NOMO-1 (cell line): ENCODE measurements around the gene RNF125.

Experiments used
- DNase-seq, 2 experiments: peaks; one replicate each; lab custom pipeline; 2025; ENCODE audit not compliant: unreplicated experiment in 2 of 2; lab: John Stamatoyannopoulos, UW

RNF125 gene

GRCh38 chr18:32021756-32022564 is 3.3 kb downstream of the RNF125 start:
- DNase-seq = no peak

GRCh38 chr18:32025744-32026143 is 7.1 kb downstream of the RNF125 start:
- no peak for DNase-seq

- DNase-seq = no peak
These were observed 8.0 kb downstream of the RNF125 start for GRCh38 chr18:32026491-32027086.

DNA sequence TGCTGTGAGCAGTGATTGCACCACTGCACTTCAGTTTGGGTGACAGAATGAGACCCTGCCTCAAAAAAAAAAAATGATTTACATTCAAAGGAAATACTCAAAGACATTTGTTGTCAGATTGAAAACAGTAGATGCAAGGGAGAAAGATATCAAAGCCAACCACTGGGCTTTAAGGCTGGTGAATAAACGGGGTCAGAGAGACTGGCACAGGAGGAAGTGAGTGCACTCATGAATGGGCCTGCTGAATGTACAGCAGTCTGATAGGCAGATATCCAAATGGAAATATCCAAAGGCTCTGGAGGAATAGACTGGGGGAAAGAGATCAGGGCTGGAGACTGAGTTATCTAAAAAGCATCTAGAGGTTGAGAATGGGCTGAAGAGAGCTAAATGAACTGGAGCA is 10.9 kb downstream of the RNF125 start:
- DNase-seq = no peak

- DNase-seq = no peak
These were observed 14.0 kb downstream of the RNF125 start for GRCh38 chr18:32032609-32033008.

DNA sequence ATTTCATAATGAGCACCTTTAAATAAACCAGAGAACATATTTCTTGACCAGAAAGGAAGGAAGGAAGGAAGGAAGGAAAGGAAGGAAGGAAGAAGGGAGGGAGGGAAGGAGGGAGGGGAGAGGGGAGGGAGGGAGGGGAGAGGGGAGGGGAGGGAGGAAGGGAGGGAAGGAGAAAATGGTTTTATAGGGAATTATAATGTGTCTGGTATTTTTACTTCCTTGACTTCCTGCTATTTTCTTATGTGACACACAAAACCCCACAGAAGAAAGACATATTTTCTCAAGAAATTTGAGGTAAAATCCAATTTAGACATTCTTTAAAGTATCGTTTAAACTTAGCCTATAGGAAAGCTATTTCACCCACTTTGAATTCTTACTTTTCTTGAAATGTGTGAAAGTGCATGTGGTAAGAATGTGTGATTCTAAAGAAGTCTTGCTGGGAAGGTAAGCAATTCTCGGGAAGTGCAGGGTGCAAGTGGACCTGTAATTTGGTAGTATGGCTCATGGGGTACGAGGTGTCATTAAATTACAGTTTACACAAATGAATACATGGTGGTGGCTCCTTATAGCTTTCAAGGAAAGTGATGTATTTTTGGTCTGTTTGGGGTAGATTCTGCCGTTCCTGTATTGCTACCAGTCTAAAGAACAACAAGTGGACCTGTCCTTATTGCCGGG is 18.0 kb downstream of the RNF125 start:
- DNase-seq = no peak

- no peak for DNase-seq
These were observed 19.0 kb downstream of the RNF125 start for GRCh38 chr18:32037616-32038015.

- DNase-seq = peak; percentile 27 to 50
These were observed 22.3 kb downstream of the RNF125 start for GRCh38 chr18:32040936-32041335.

- DNase-seq = peak; percentile 61 to 90
These were observed 23.7 kb downstream of the RNF125 start for GRCh38 chr18:32042337-32042736.

GRCh38 chr18:32048507-32049091 is 30.0 kb downstream of the RNF125 start:
- DNase-seq = peak; percentile 11 to 70

- peak; percentile 66 to 71 for DNase-seq
These were observed 31.0 kb downstream of the RNF125 start for GRCh38 chr18:32049393-32050171.

- DNase-seq = no peak
These were observed 38.2 kb downstream of the RNF125 start for GRCh38 chr18:32056613-32057358.

GRCh38 chr18:32057624-32058165 is 39.1 kb downstream of the RNF125 start:
- DNase-seq = no peak

DNA sequence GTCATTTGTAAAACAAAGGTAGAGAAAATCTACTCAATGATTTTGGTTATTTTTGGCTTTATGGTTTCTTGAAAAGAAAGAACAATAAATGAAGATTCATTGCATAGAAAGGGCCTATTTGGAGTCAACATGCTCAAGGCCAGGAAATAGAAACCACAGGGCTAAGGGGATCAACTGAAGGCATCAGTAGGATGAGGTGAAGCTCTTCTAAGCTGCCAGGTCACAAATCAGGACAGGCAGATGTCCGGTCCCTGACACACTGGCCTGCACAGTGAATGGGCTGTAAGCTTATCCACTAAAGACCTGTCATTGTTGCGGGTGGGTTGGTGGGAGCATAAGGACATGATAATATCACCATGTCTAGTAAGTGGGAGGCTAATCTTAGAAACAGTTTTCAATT is 41.4 kb downstream of the RNF125 start:
- DNase-seq = no peak

GRCh38 chr18:32067375-32068167 is 48.9 kb downstream of the RNF125 start:
- no peak for DNase-seq

DNA sequence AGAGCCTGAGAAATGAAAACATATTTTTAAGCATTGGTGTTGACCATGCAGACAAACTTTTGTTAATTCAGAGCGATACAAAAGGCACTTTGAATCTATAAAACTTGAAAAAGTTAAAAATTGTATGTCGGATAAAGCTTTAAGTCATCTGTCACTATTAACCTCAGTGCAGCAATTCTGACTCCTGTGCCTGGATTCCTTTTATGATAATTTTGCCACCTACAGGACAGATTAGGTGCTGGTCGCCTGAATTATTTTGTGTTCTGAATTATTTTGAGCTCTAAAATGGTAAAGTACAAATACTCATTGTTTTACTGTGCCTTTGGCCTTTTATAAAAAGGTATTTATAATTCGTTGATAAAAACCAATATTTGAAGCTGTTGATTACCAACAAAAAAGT is 53.7 kb downstream of the RNF125 start:
- DNase-seq = peak; percentile 8 to 54

DNA sequence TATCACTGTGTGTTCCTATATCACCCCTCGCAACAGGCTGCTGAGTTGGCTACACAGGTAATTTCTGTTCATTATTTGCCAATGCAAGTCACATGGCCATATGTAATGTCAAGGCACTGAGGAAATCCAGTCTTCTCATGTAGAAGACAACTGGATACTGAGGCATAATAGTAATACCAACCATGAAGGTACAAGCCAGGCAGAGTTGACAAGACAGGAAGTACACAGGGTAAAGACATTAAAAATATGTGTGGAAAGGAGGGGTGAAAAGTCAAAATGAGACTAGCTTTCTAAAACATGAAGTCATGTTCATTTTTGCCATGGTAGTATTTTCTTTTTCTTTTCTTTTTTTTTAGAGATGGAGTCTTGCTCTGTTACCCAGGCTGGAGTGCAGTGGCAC is 55.6 kb downstream of the RNF125 start:
- no peak for DNase-seq

- no peak for DNase-seq
These were observed 60.2 kb downstream of the RNF125 start for GRCh38 chr18:32078845-32079244.

GRCh38 chr18:32081881-32082280 is 63.3 kb downstream of the RNF125 start:
- DNase-seq = no peak
